Activated T-helper 17 cell treated with anti-CD3 and anti-CD28 coated beads, Interleukin-2, amount 50 U/mL, for 72 hours (primary cell): ENCODE measurements around the gene STRIT1. TPM values are rescaled to one million over a fixed set of nuclear protein-coding genes. Genes with fewer than 3 reads are reported as not detected.
"Not testable (repeated sequence)": the region's sequence is repeated elsewhere in the genome, so short reads cannot be mapped to it uniquely, and the experiment has no call there.

Experiments used
- ATAC-seq: fragments of 150-1000 bp; cut with Tn5 transposase; replicated peaks from 2 replicates; pipeline ENCODE4 v1.10.0; 2021; ENCODE audit warnings: mild to moderate bottlenecking, moderate library complexity
- H3K27ac Mint-ChIP-seq: one replicate; pipeline ENCODE4 v1.8.0; 2022; ENCODE audit warnings: mixed read lengths
- H3K27me3 Mint-ChIP-seq: one replicate; pipeline ENCODE4 v1.8.0; 2022; ENCODE audit warnings: mixed read lengths
- H3K36me3 Mint-ChIP-seq: one replicate; pipeline ENCODE4 v1.8.0; 2022; ENCODE audit warnings: low read depth, mild to moderate bottlenecking, mixed read lengths
- H3K4me1 Mint-ChIP-seq: one replicate; pipeline ENCODE4 v1.8.0; 2022; ENCODE audit warnings: mixed read lengths
- H3K4me3 Mint-ChIP-seq: one replicate; pipeline ENCODE4 v1.8.0; 2022; ENCODE audit warnings: mild to moderate bottlenecking, mixed read lengths
- H3K9me3 Mint-ChIP-seq: one replicate; pipeline ENCODE4 v1.8.0; 2022; ENCODE audit warnings: mixed read lengths
- total RNA-seq, 2 donors: library from RNA; stranded (reverse); gene quantifications; one replicate each; pipeline ENCODE4 v1.2.3, GENCODE V29; 2022

Gene STRIT1
- total RNA-seq, 2 donors from 2014 or later: not detected

DNA sequence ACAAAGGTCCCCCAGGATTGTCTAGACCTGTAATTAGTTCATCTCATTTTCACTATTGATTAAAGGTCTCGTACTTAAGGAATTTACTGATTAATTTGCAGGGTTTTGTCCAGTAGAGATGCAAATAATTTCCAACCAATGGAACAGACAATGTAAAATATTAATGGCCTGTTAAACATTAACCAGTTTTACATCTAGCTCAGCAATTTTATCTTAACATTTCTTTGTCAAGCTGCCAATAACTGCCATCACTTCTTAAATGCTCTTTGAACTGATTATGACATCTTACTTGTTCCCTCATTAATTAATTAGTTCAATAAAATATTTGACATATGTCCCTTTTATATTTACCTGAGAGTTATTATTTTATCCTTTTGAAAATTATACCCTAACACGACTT, 9.4 kb upstream of the STRIT1 start:
- ATAC-seq: no peak
- no peak overlapping the region for H3K4me3 Mint-ChIP-seq
- no peaks in the 10 kb centered on the region for H3K27me3 Mint-ChIP-seq
- peaks cover 4% of the 10 kb centered on the region for H3K9me3 Mint-ChIP-seq
- H3K4me1 Mint-ChIP-seq: no peaks in the 10 kb centered on the region
- H3K27ac Mint-ChIP-seq: no peak overlapping the region
- H3K36me3 Mint-ChIP-seq: no peaks in the 10 kb centered on the region

DNA sequence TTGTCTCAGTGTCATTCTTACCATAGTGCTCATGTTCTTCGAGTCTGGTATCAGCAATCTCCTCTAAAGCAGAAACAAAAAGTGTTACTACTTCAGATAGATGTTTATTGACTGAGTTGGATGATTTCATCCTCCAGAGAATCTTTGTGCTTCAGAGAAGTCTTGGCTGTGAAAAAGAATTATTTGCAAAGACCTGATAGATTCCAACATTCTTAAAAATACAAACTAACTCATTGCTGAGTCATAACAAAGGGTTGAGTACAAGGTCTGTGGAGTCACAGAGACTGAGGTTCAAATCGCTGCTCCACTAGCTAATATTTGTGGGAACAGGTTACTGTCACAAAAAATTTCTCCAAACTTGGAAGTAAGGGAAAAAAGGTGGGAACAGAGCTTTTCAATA, 9.0 kb upstream of the STRIT1 start:
- Mint-ChIP-seq H3K27ac (no peak overlapping the region), H3K4me3 (no peak overlapping the region), H3K27me3 (no peaks in the 10 kb centered on the region), H3K9me3 (peaks cover 4% of the 10 kb centered on the region), H3K36me3 (no peaks in the 10 kb centered on the region), H3K4me1 (no peaks in the 10 kb centered on the region)
- ATAC-seq: no peak

DNA sequence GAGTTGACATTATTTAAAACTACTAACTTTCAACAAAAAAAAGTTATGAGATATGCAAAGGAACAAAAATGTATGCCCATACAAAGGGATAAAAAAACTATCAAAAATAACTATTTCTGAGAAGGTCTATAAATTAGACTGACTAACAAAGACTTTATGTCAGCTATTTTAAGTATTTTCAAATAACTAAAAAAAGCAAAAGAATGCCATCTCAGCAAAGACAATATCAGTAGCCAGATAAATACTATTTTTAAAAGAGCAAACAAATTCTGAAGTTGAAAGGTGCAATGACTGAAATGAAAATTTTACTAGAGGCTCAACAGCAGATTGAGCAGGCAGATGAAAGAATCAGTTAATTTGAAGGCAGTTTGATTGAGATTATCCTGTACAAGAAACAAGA, 3.6 kb upstream of the STRIT1 start:
- no peak for ATAC-seq

DNA sequence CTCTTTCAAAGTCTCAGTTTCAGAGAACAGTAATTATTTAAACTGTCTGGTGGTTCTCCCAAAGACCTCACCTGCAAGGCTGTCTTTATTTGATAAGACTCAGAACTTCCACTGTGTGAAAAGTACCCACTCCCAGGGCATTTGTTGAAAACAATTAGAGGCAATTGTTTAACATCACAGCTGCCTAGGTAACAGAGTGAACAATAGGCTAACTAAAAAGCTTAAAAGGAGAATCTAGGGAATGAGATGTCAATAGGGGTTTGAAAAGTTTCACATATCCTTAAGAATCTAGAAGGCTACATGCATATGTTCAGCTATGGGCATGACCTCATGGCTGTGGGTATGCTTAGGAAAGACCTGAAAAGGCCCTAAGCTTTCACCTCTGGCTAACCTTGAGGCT, 2.9 kb upstream of the STRIT1 start:
- Mint-ChIP-seq H3K27ac (no peak overlapping the region), H3K4me3 (no peak overlapping the region), H3K27me3 (peaks cover 7% of the 10 kb centered on the region), H3K36me3 (no peaks in the 10 kb centered on the region), H3K9me3 (peaks cover 4% of the 10 kb centered on the region), H3K4me1 (no peaks in the 10 kb centered on the region)
- no peak for ATAC-seq

More for the DNA sequence above, 3.6 kb upstream of the STRIT1 start:
- Mint-ChIP-seq H3K4me3 (no peak overlapping the region), H3K9me3 (peaks cover 4% of the 10 kb centered on the region), H3K4me1 (no peaks in the 10 kb centered on the region), H3K27me3 (peaks cover 7% of the 10 kb centered on the region), H3K36me3 (no peaks in the 10 kb centered on the region), H3K27ac (no peak overlapping the region)

DNA sequence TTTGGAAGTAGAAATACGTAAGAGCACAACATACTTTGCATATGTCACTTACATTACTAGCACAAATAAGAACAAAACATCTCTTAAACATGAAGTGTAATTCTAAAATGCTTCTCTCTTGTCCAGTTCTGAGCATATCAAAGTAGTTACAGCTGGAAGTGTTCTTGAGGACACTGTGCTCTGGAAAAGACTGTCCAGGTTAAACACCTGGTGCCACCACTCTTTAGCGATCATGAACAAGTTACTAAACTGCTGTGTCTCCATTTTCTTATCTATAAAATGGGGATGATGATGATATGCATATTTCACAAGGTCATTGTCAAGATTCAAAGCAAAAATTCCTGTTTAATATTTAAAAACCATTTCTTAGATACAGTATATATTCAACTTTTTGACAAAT, 790 bp downstream of the STRIT1 start:
- Mint-ChIP-seq H3K27ac (no peak overlapping the region), H3K4me3 (no peak overlapping the region)
- no peak for ATAC-seq

DNA sequence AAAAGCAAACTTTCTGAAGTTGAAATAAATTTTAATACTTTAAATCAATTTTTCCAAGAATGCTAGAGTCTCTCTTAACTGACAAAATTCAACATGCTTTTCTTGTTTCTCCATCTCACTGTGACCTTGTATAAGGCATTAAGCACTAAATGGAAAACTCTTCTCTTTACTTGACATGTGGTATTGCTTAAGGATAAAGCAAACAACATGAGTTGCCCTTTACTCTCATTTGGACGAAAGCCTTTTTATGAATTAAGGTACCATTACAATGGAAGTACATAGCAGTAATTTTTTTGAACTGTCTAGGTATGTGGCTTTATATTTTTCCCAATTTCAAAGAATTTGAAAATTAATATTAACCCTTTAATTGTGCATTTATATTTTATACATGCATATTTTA, 1.4 kb downstream of the STRIT1 start:
- Mint-ChIP-seq H3K27ac (no peak overlapping the region), H3K4me1 (no peaks in the 10 kb centered on the region), H3K9me3 (no peaks in the 10 kb centered on the region), H3K4me3 (no peak overlapping the region), H3K27me3 (peaks cover 7% of the 10 kb centered on the region), H3K36me3 (no peaks in the 10 kb centered on the region)
- ATAC-seq: no peak

More for the DNA sequence above, 790 bp downstream of the STRIT1 start:
- no peaks in the 10 kb centered on the region for H3K9me3 Mint-ChIP-seq
- no peaks in the 10 kb centered on the region for H3K36me3 Mint-ChIP-seq
- peaks cover 7% of the 10 kb centered on the region for H3K27me3 Mint-ChIP-seq
- H3K4me1 Mint-ChIP-seq: no peaks in the 10 kb centered on the region

DNA sequence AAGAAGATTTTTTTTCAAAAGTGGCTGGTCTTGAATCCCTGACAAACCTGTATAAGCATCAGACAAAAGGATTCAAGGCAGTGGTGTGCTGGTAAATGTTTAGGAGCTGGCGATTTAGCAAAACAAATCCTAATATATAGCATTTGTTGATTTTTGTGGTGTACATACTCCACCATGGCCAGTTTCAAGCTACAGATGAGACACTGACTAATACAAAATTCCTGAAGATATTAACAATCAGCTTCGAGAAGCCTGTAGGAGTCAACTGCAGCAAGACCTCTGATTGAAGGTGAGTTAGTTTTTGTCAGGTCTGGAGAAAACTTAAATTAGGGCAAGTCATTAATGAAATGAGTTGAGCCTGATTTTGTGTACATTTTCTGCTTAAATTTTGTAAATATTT, 6.7 kb downstream of the STRIT1 start:
- H3K27ac Mint-ChIP-seq: no peak overlapping the region
- H3K4me1 Mint-ChIP-seq: no peaks in the 10 kb centered on the region
- H3K4me3 Mint-ChIP-seq: no peak overlapping the region
- ATAC-seq: no peak
- H3K27me3 Mint-ChIP-seq: no peaks in the 10 kb centered on the region
- H3K9me3 Mint-ChIP-seq: no peaks in the 10 kb centered on the region
- no peaks in the 10 kb centered on the region for H3K36me3 Mint-ChIP-seq

DNA sequence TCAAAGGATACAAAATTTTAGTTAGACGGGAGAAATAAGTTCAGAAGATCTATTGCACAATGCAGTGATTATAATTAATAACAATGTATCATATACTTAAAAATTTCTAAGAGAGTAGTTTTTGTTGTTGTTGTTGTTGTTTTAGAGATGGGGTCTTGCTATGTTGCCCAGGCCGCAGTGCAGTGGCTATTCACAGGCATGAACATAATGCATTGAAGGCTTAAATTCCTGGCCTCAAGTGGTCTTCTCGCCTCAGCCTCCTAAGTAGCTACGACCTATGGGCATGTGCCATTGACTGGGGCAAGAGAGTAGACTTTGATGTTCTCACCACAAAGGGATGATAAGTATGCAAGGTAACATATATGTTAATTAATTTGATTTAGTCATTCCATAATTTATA, 7.5 kb downstream of the STRIT1 start:
- Mint-ChIP-seq H3K27ac (no peak overlapping the region), H3K9me3 (no peaks in the 10 kb centered on the region)

DNA sequence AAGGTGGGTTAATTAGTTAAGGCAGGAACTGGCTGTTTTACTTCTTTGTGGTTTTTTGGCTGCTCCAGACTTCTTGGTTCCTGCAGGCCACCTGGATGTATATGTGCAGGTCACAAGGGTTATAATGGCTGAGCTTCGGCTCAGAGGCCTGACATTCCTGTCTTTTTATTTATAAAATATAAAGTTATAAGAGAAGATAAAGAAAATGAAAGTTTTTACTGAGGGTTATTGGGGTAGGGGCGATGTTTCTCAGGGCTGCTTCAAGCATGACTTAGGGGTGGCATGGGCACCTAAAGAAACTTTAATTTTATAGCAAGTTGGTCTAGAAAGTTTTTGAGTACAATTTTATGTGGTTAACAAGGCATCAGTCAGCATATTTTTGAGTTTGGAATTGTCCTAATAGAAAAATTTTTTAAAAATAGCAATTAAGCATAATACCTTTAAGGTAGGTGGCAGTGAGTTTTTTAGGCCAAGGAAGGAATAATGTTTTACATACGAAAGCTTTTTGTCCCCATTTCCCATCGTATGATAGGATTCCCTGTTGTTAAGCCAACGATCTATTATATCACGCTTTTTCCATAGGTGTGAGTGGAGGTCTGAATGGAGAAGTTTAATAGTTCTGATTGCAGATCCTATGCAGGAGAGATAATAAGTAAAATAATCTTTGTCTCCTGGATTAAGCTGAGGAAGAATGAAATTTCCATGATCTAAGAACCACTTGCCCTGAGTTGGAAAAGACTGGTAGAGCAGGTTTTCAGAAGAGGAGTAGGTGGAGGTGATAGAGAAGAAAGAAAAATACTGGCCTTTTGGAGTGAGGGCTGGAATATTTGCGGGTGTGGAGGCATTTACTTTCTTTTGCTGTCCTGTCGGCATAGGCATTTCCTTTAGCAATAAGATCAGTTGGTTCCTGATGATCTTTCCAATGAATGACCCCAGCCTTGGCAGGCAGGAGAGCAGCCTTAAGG, 10.1 kb downstream of the STRIT1 start:
- Mint-ChIP-seq H3K4me1 (no peaks in the 10 kb centered on the region), H3K4me3 (no peak overlapping the region), H3K27me3 (peaks cover 4% of the 10 kb centered on the region), H3K27ac (no peak overlapping the region), H3K36me3 (no peaks in the 10 kb centered on the region), H3K9me3 (peaks cover 10% of the 10 kb centered on the region)
- ATAC-seq: no peak

More for the DNA sequence above, 7.5 kb downstream of the STRIT1 start:
- H3K27me3 Mint-ChIP-seq: no peaks in the 10 kb centered on the region
- H3K4me3 Mint-ChIP-seq: no peak overlapping the region
- no peaks in the 10 kb centered on the region for H3K36me3 Mint-ChIP-seq
- ATAC-seq: no peak
- H3K4me1 Mint-ChIP-seq: no peaks in the 10 kb centered on the region

DNA sequence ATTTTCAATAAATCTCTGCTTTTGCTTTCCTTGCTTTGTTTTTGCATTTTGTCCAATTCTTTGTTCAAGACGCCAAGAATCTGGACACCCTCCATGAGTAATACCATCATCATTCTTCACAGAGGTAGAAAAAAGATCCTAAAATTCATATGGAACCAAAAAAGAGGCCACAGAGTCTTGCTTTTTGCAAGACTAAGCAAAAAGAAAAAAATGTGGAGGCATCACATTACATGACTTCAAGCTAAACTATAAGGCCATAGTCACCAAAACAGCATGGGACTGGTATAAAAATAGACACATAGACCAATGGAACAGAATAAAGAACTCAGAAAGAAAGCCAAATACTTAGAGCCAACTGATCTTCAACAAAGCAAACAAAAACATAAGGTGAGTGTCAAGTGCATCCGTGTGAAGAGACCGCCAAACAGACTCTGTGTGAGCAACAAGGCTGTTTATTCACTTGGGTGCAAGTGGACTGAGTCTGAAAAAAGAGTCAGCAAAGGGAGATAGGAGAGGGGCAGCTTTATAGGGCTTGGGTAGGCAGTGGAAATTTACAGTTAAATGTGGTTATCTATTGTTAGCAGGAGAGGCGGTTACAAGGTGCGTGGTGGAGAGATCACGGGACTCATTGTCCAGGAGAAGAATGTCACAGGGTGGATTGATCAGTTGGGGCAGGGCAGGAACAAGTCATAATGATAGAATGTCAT, 10.9 kb downstream of the STRIT1 start:
- no peak for ATAC-seq
- Mint-ChIP-seq H3K9me3 (peaks cover 10% of the 10 kb centered on the region), H3K4me1 (no peaks in the 10 kb centered on the region), H3K27me3 (peaks cover 4% of the 10 kb centered on the region), H3K27ac (no peak overlapping the region), H3K4me3 (no peak overlapping the region), H3K36me3 (no peaks in the 10 kb centered on the region)

DNA sequence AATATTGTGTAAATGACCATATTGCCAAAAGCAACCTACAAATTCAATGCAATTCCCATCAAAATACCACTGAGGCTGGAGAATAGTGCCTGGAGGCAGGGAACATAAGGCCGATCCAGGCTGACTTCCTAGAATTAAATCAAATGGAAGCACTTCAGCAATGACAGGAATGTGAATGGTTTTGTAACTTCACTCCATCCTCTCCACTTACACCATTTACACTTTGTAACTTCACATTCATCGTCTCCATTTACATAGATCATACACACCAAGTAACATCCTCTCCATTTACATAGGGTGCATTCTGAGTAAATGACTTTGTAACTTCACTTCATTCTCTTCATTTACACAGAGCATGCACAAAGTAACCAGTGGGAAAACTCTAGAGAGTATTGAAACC, 11.6 kb downstream of the STRIT1 start:
- H3K27ac Mint-ChIP-seq: no peak overlapping the region
- no peak for ATAC-seq
- H3K4me3 Mint-ChIP-seq: no peak overlapping the region
- peaks cover 4% of the 10 kb centered on the region for H3K27me3 Mint-ChIP-seq
- no peaks in the 10 kb centered on the region for H3K4me1 Mint-ChIP-seq
- H3K36me3 Mint-ChIP-seq: no peaks in the 10 kb centered on the region
- peaks cover 10% of the 10 kb centered on the region for H3K9me3 Mint-ChIP-seq

DNA sequence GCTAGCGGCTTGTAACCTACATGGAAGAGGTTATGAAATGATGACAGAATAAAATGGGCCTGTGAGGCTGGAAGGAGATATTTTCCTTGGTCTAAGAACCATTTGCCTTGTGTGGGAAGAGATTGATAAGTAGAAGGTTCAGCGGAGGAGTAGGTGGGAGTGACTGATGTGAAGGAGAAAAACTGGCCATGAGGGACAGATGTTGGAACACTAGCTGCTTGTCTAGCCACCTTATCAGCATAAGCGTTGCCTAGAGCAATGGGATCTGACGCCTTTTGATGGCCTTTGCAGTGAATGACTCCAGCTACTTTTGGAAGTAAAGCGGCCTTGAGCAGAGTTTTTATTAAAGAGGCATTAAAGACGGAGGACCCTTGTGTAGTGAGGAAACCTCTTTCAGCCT, 17.4 kb downstream of the STRIT1 start:
- H3K27ac Mint-ChIP-seq, H3K4me1 Mint-ChIP-seq, ATAC-seq, H3K27me3 Mint-ChIP-seq, H3K36me3 Mint-ChIP-seq, H3K4me3 Mint-ChIP-seq: not testable (repeated sequence)
- H3K9me3 Mint-ChIP-seq: peaks cover 10% of the 10 kb centered on the region

DNA sequence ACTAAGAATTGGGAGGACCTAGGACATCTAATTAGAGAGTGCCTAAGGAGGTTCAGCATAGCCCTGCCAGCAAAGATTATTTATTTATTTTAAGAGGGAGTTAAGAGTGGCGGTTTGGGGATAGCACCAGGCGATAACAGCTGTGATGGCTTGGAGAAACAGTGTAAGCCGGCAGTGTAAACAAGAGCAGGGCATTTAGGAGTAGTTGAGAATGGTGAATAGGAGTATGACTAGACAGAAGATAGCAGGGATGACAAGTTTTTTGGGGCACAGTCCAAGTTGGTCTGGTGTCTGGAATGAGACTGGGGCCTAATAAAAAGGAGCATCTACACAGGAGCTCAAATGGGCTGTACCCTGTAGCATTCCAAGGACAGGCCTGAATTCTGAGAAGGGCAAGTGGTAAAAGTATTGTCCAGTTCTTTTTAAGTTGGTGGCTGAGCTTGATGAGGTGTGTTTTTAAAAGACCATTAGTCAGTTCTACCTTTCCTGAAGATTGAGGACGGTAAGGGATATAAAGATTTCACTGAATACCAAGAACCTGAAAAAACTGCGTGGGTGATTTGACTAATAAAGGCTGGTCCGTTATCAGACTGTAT, 18.2 kb downstream of the STRIT1 start:
- not testable (repeated sequence) for H3K27ac Mint-ChIP-seq, H3K27me3 Mint-ChIP-seq, ATAC-seq, H3K4me3 Mint-ChIP-seq, H3K4me1 Mint-ChIP-seq, H3K36me3 Mint-ChIP-seq
- peaks cover 10% of the 10 kb centered on the region for H3K9me3 Mint-ChIP-seq

DNA sequence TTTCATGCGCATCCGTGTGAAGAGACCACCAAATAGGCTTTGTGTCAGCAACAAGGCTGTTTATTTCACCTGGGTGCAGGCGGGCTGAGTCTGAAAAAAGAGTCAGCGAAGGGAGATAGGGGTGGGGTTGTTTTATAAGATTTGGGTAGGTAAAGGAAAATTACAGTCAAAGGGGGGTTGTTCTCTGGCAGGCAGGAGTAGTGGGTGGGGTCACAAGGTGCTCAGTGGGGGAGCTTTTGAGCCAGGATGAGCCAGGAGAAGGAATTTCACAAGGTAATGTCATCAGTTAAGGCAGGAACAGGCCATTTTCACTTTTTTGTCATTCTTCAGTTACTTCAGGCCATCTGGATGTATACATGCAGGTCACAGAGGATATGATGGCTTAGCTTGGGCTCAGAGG, 19.0 kb downstream of the STRIT1 start:
- not testable (repeated sequence) for ATAC-seq, H3K36me3 Mint-ChIP-seq, H3K27ac Mint-ChIP-seq, H3K4me3 Mint-ChIP-seq, H3K9me3 Mint-ChIP-seq, H3K4me1 Mint-ChIP-seq, H3K27me3 Mint-ChIP-seq

DNA sequence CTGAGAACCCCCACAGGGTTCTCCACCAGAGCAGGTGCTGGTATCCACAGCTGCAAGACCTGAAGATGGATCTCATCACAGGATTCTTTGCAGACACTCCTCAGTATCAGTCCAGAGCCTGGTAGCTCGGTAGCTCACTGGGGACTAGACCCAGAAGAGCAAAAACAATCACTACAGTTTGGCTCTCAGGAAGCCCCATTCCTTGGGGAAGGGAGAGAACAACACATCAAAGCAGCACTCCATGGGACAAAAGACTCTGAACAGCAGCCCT, 22.2 kb downstream of the STRIT1 start:
- H3K36me3 Mint-ChIP-seq: no peaks in the 10 kb centered on the region
- ATAC-seq: no peak
- no peak overlapping the region for H3K27ac Mint-ChIP-seq

More for the DNA sequence above, 22.2 kb downstream of the STRIT1 start:
- Mint-ChIP-seq H3K27me3 (no peaks in the 10 kb centered on the region), H3K4me1 (no peaks in the 10 kb centered on the region), H3K4me3 (no peak overlapping the region), H3K9me3 (no peaks in the 10 kb centered on the region)
